Suprapubic skin (tissue), 4 donors: ENCODE data around the gene TRUB1.

ENCODE experiments used
- EP300 ChIP-seq: sonication (generic); formaldehyde crosslinking; IDR thresholded peaks from one replicate; pipeline ENCODE4 v1.6.1; 2017; ENCODE audit warnings: antibody characterized with exemption
- POLR2A ChIP-seq, 2 donors: fragments of 450-650 bp; IDR thresholded peaks; one replicate each; pipeline ENCODE4 v1.6.1; 2017; ENCODE audit warnings: antibody characterized with exemption in 2 of 2, mild to moderate bottlenecking in 2 of 2, moderate library complexity in 2 of 2
- POLR2AphosphoS5 ChIP-seq, 3 donors: sonication (generic); formaldehyde crosslinking; IDR thresholded peaks; one replicate each; pipeline ENCODE4 v1.6.1; 2017; ENCODE audit warnings: antibody characterized with exemption in 3 of 3
- TF ChIP-seq, protein P1 (sequence below), 2 donors: fragments of 200-600 bp in 1 of 2; fragments of 450-650 bp in 1 of 2; sonication (generic) in 1 of 2; IDR thresholded peaks; one replicate each; pipeline ENCODE4 v1.5.1; 2016 to 2019; ENCODE audit warnings: antibody characterized with exemption in 2 of 2, mild to moderate bottlenecking in 1 of 2, moderate library complexity in 1 of 2

DNA sequence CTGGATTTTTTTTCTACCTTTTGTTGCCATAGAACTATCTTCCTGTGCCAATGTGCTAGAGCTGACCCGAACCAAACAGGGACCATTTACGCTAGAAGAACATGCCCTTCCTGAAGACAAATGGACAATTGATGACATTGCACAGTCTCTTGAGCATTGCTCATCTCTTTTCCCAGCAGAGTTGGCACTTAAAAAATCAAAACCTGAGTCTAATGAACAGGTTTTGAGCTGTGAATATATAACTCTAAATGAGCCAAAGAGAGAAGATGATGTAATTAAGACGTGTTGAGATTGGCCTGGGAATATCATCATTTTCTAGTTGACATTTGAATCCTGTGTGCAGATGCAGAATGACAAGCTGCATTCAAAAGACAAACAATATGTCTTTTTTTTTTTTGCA is 37.1 kb downstream of the TRUB1 start:
- TF ChIP-seq, protein P1, sequence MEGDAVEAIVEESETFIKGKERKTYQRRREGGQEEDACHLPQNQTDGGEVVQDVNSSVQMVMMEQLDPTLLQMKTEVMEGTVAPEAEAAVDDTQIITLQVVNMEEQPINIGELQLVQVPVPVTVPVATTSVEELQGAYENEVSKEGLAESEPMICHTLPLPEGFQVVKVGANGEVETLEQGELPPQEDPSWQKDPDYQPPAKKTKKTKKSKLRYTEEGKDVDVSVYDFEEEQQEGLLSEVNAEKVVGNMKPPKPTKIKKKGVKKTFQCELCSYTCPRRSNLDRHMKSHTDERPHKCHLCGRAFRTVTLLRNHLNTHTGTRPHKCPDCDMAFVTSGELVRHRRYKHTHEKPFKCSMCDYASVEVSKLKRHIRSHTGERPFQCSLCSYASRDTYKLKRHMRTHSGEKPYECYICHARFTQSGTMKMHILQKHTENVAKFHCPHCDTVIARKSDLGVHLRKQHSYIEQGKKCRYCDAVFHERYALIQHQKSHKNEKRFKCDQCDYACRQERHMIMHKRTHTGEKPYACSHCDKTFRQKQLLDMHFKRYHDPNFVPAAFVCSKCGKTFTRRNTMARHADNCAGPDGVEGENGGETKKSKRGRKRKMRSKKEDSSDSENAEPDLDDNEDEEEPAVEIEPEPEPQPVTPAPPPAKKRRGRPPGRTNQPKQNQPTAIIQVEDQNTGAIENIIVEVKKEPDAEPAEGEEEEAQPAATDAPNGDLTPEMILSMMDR (IDR thresholded peaks at IDR 0.05) = no peak
- no peak for TF ChIP-seq POLR2AphosphoS5 (IDR thresholded peaks at IDR 0.05)
- TF ChIP-seq POLR2A (IDR thresholded peaks at IDR 0.05) = no peak
- no peak for TF ChIP-seq EP300
